HFFc6 (cell line): ENCODE results near the gene MED12. TPM values are rescaled to one million over a fixed set of nuclear protein-coding genes. Genes with fewer than 3 reads are reported as not detected.

Experiments used
- DNase-seq: peaks from one replicate; pipeline ENCODE4 v3.0.0-alpha.2; 2018
- H3K27ac Mint-ChIP-seq: 2 replicates; pipeline ENCODE4 v1.8.0; 2020; ENCODE audit warnings: mild to moderate bottlenecking, mixed read lengths
- H3K27me3 Mint-ChIP-seq: 2 replicates; pipeline ENCODE4 v1.8.0; 2021; ENCODE audit warnings: mild to moderate bottlenecking, moderate library complexity, mixed read lengths; ENCODE audit not compliant: insufficient read depth
- H3K36me3 Mint-ChIP-seq: 2 replicates; pipeline ENCODE4 v1.8.0; 2021; ENCODE audit warnings: low read depth, mixed read lengths
- H3K4me1 Mint-ChIP-seq: 2 replicates; pipeline ENCODE4 v1.8.0; 2020; ENCODE audit warnings: low read depth, mixed read lengths
- H3K4me3 Mint-ChIP-seq: 2 replicates; pipeline ENCODE4 v1.8.0; 2020; ENCODE audit warnings: mild to moderate bottlenecking, moderate library complexity, mixed read lengths
- H3K9me3 Mint-ChIP-seq: 2 replicates; pipeline ENCODE4 v1.8.0; 2020; ENCODE audit warnings: mild to moderate bottlenecking, mixed read lengths
- total RNA-seq, 6 experiments: library from RNA; stranded (reverse); fragmentation: NEBNext Ultra II Directional; extraction: Animal tissue kit (Norgen Biotek cat#: 25700); gene quantifications; 2 replicates in 1 of 6; 3 replicates in 5 of 6; pipeline ENCODE4 v1.2.3, GENCODE V29; 2021
- TF ChIP-seq, protein P1 (sequence below): fragments of 200-600 bp; sonication (generic); IDR thresholded peaks from 2 replicates; pipeline ENCODE4 v1.5.0; 2021; ENCODE audit warnings: antibody characterized with exemption, mild to moderate bottlenecking

Gene MED12
- total RNA-seq, 6 experiments from 2014 or later = 22.8 to 31.2 (median 28.5) TPM

- peaks cover 16% of the 10 kb centered on the region for H3K27me3 Mint-ChIP-seq
- H3K4me3 Mint-ChIP-seq = no peak overlapping the region
- no peaks in the 10 kb centered on the region for H3K36me3 Mint-ChIP-seq
- no peaks in the 10 kb centered on the region for H3K9me3 Mint-ChIP-seq
- no peak for DNase-seq
- H3K4me1 Mint-ChIP-seq = peaks cover 8% of the 10 kb centered on the region
- TF ChIP-seq, protein P1, sequence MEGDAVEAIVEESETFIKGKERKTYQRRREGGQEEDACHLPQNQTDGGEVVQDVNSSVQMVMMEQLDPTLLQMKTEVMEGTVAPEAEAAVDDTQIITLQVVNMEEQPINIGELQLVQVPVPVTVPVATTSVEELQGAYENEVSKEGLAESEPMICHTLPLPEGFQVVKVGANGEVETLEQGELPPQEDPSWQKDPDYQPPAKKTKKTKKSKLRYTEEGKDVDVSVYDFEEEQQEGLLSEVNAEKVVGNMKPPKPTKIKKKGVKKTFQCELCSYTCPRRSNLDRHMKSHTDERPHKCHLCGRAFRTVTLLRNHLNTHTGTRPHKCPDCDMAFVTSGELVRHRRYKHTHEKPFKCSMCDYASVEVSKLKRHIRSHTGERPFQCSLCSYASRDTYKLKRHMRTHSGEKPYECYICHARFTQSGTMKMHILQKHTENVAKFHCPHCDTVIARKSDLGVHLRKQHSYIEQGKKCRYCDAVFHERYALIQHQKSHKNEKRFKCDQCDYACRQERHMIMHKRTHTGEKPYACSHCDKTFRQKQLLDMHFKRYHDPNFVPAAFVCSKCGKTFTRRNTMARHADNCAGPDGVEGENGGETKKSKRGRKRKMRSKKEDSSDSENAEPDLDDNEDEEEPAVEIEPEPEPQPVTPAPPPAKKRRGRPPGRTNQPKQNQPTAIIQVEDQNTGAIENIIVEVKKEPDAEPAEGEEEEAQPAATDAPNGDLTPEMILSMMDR = no peak
- H3K27ac Mint-ChIP-seq = no peak overlapping the region
Observed at GRCh38 chrX:71107762-71108360, 10.5 kb upstream of the MED12 start.

DNA sequence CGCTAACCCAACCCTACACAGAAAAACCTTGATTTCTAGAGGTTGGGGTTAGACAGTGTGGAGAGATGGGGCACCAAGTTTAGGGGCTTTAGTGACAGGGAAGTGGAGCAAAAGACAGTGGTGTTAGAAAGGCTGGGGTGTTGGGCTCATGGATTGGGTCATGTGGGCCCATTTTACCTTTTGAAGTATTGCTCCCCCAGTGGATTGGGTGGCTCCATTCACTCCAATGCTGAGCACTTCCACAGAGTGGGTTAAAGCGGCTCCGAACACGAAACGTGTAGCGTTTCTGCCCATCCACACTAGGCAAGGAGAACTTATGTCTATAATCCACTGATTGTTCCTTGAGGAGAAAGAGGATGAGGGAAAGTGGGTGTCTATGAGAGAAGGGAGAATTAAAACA, 9.3 kb upstream of the MED12 start:
- Mint-ChIP-seq H3K27ac (no peak overlapping the region), H3K36me3 (no peaks in the 10 kb centered on the region), H3K9me3 (no peaks in the 10 kb centered on the region), H3K4me3 (no peak overlapping the region), H3K27me3 (peaks cover 16% of the 10 kb centered on the region), H3K4me1 (peaks cover 4% of the 10 kb centered on the region)
- no peak for DNase-seq
- TF ChIP-seq, protein P1 = no peak

GRCh38 chrX:71111141-71111843, 7.1 kb upstream of the MED12 start, which contains the start of gene IL2RG:
Gene IL2RG, minus strand, starts transcription at chrX:71111577. Its CDS starts 38 bp downstream, at chrX:71111539.
- Mint-ChIP-seq H3K27ac (no peak within 1 kb of the TSS), H3K9me3 (no peaks in the 10 kb centered on the region), H3K4me1 (no peaks in the 10 kb centered on the region; the same call in 1 of the 2 replicates), H3K27me3 (peaks cover 16% of the 10 kb centered on the region), H3K4me3 (no peak within 1 kb of the TSS; the same call in 1 of the 2 replicates), H3K36me3 (no peaks in the 10 kb centered on the region)
- DNase-seq = no peak
- TF ChIP-seq, protein P1 = no peak

DNA sequence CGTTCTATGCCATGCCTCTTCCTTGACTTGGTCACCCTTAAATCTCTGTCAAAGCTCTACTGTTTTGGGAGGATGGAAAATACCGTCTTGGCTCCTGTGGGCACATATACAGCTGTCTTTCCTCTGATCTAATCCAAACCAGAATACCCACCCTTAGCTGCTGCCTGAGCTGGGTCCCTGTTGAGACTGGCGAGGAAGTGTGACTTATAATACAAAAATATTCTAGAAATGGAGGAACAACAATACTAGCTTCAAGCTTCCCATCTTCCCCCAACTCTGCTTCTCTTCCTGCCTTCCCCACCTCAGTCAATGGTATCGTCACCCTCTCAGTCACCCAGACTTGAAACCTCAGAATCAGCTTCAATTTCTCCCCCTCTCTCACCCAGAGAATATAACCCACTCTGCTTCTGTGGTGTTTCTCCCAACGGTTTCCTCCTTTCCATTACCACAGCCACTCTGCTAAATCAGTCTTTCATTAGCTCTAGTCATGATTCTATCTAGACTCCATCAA, 6.4 kb upstream of the MED12 start:
- Mint-ChIP-seq H3K4me3 (no peak overlapping the region; the same call in 1 of the 2 replicates), H3K27ac (no peak overlapping the region), H3K36me3 (no peaks in the 10 kb centered on the region), H3K27me3 (peaks cover 16% of the 10 kb centered on the region), H3K4me1 (no peaks in the 10 kb centered on the region; the same call in 1 of the 2 replicates), H3K9me3 (no peaks in the 10 kb centered on the region)
- DNase-seq = no peak
- TF ChIP-seq, protein P1 = no peak

DNA sequence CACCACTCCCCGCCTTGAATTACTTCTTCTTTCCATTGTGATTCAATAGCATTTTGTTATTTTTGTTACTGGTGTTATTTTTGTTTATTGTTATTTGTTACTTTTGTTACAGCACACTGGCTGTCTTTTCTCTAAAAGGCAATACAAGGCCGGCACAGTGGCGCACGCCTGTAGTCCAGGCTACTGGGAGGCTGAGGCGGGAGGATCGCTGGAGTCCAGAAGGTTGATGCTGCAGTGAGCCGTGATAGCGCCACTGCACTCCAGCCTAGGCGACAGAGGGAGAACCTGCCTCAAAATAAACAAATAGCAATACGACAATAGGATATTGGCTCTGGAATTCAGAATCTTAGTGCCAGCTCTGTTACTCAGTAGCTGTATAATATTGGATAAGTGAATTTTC, 1.0 kb upstream of the MED12 start:
- Mint-ChIP-seq H3K4me3 (no peak overlapping the region), H3K9me3 (no peaks in the 10 kb centered on the region), H3K4me1 (no peaks in the 10 kb centered on the region; the same call in 1 of the 2 replicates), H3K36me3 (peaks cover 5% of the 10 kb centered on the region; the same call in 1 of the 2 replicates), H3K27me3 (no peaks in the 10 kb centered on the region; the same call in 1 of the 2 replicates), H3K27ac (no peak overlapping the region)
- TF ChIP-seq, protein P1 = no peak
- no peak for DNase-seq
